Activated CD4-positive, alpha-beta T cell treated with anti-CD3 and anti-CD28 coated beads, Interleukin-2, Interleukin-6, amounts not matched to agents 100 ng/mL and 50 ng/mL, durations not matched to agents 16 hours and 8 hours (primary cell): Measurements from ENCODE around the gene GAREM1.

Experiments used
- DNase-seq: peaks from one replicate; pipeline ENCODE4 v3.0.0-alpha.2; 2020

GAREM1 gene

GRCh38 chr18:32455361-32455760 lies 15.3 kb downstream of the GAREM1 start:
- no peak for DNase-seq

- no peak for DNase-seq
Observed at GRCh38 chr18:32454593-32454992, 16.1 kb downstream of the GAREM1 start.

GRCh38 chr18:32450874-32451273 lies 19.8 kb downstream of the GAREM1 start:
- DNase-seq = no peak

- no peak for DNase-seq
Observed at GRCh38 chr18:32450026-32450691, 20.5 kb downstream of the GAREM1 start.

- no peak for DNase-seq
Observed at GRCh38 chr18:32446780-32447179, 23.9 kb downstream of the GAREM1 start.

- DNase-seq = no peak
Observed at GRCh38 chr18:32445846-32446245, 24.8 kb downstream of the GAREM1 start.

- no peak for DNase-seq
Observed at GRCh38 chr18:32443706-32444215, 26.9 kb downstream of the GAREM1 start.

GRCh38 chr18:32443033-32443705 lies 27.5 kb downstream of the GAREM1 start:
- no peak for DNase-seq

- no peak for DNase-seq
Observed at GRCh38 chr18:32442575-32442974, 28.1 kb downstream of the GAREM1 start.

- DNase-seq = no peak
Observed at GRCh38 chr18:32441533-32441932, 29.1 kb downstream of the GAREM1 start.

- DNase-seq = no peak
Observed at GRCh38 chr18:32440518-32440917, 30.2 kb downstream of the GAREM1 start.

GRCh38 chr18:32439802-32440201 lies 30.9 kb downstream of the GAREM1 start:
- peak; percentile 9 for DNase-seq

GRCh38 chr18:32439241-32439640 lies 31.4 kb downstream of the GAREM1 start:
- DNase-seq = peak; percentile 19

- DNase-seq = no peak
Observed at GRCh38 chr18:32438173-32438572, 32.5 kb downstream of the GAREM1 start.

- DNase-seq = no peak
Observed at GRCh38 chr18:32437100-32437834, 33.4 kb downstream of the GAREM1 start.

GRCh38 chr18:32435631-32436500 lies 34.8 kb downstream of the GAREM1 start:
- no peak for DNase-seq

- no peak for DNase-seq
Observed at GRCh38 chr18:32431753-32432152, 38.9 kb downstream of the GAREM1 start.

GRCh38 chr18:32429402-32429801 lies 41.3 kb downstream of the GAREM1 start:
- no peak for DNase-seq

- no peak for DNase-seq
Observed at GRCh38 chr18:32427084-32427900, 43.4 kb downstream of the GAREM1 start.

- no peak for DNase-seq
Observed at GRCh38 chr18:32425466-32425865, 45.2 kb downstream of the GAREM1 start.

- DNase-seq = no peak
Observed at GRCh38 chr18:32424696-32425095, 46.0 kb downstream of the GAREM1 start.
